ENCODE measurements around the gene MARS1. TPM values are rescaled to one million over a fixed set of nuclear protein-coding genes. Genes with fewer than 3 reads are reported as not detected.
"Not testable (repeated sequence)": the region's sequence is repeated elsewhere in the genome, so short reads cannot be mapped to it uniquely, and the experiment has no call there.

MARS1 gene
- total RNA-seq, 1 donor from 2014 or later, result 290 TPM

DNA sequence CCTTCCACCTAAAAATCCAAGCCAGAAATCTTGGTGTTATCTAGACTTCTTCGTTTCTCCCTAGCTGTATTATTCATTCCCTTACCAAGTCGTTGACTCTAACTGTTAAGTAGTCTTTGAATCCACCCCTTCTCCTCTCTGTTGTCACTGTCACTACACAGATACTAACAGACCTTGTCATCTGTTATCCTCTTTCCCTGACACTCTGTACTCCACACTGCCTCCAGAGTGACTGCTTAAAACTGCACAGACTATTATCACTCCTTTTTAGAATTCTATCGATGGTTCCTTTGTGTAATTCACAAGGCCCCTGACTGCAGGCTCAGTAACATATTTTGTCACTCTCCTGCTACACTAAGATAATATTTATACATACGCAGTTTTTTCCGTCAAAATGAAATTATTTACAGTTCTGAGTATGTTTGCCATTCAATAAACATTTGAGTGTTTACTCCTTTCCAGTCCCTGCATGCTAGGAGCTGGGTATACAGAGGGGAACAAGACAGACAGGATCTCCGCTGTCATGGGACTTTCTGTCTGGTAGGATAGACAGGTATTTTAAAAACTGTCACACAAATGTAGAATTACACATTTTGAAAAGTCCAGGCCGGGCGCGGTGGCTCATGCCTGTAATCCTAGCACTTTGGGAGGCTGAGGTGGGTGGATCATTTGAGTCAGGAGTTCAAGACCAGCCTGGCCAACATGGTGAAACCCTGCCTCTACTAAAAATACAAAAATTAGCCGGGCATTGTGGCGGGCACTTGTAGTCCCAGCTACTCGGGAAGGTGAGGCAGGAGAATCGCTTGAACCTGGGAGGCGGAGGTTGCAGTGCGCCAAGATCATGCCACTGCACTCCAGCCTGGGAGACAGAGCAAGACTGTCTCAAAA is 3.8 kb downstream of the MARS1 start:
- Mint-ChIP-seq H3K27ac (peak overlapping the region; percentile 75), H3K36me3 (ENCODE audit: insufficient read depth) (peaks cover 28% of the 10 kb centered on the region), H3K27me3 (no peaks in the 10 kb centered on the region), H3K4me3 (ENCODE audit: low read depth) (peak overlapping the region; percentile 14), H3K4me1 (ENCODE audit: low read depth) (peaks cover 12% of the 10 kb centered on the region), H3K9me3 (ENCODE audit: low read depth) (peaks cover 2% of the 10 kb centered on the region)
- no peak for DNase-seq (ENCODE audit: low spot score, unreplicated experiment)
- TF ChIP-seq, protein P1, sequence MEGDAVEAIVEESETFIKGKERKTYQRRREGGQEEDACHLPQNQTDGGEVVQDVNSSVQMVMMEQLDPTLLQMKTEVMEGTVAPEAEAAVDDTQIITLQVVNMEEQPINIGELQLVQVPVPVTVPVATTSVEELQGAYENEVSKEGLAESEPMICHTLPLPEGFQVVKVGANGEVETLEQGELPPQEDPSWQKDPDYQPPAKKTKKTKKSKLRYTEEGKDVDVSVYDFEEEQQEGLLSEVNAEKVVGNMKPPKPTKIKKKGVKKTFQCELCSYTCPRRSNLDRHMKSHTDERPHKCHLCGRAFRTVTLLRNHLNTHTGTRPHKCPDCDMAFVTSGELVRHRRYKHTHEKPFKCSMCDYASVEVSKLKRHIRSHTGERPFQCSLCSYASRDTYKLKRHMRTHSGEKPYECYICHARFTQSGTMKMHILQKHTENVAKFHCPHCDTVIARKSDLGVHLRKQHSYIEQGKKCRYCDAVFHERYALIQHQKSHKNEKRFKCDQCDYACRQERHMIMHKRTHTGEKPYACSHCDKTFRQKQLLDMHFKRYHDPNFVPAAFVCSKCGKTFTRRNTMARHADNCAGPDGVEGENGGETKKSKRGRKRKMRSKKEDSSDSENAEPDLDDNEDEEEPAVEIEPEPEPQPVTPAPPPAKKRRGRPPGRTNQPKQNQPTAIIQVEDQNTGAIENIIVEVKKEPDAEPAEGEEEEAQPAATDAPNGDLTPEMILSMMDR (IDR thresholded peaks at IDR 0.05; ENCODE audit: unreplicated experiment), result no peak

- not testable (repeated sequence) for H3K27ac Mint-ChIP-seq; H3K4me3 Mint-ChIP-seq (ENCODE audit: low read depth); H3K9me3 Mint-ChIP-seq (ENCODE audit: low read depth); DNase-seq (ENCODE audit: low spot score, unreplicated experiment); H3K4me1 Mint-ChIP-seq (ENCODE audit: low read depth); H3K27me3 Mint-ChIP-seq
- peaks cover 44% of the 10 kb centered on the region for H3K36me3 Mint-ChIP-seq (ENCODE audit: insufficient read depth)
Measured at GRCh38 chr12:57495051-57495701, 7.3 kb downstream of the MARS1 start.

GRCh38 chr12:57496822-57497221 is 9.0 kb downstream of the MARS1 start:
- H3K36me3 Mint-ChIP-seq (ENCODE audit: insufficient read depth), result peaks cover 48% of the 10 kb centered on the region
- no peaks in the 10 kb centered on the region for H3K27me3 Mint-ChIP-seq
- no peak overlapping the region for H3K27ac Mint-ChIP-seq
- peaks cover 2% of the 10 kb centered on the region for H3K9me3 Mint-ChIP-seq (ENCODE audit: low read depth)
- no peaks in the 10 kb centered on the region for H3K4me1 Mint-ChIP-seq (ENCODE audit: low read depth)
- no peak overlapping the region for H3K4me3 Mint-ChIP-seq (ENCODE audit: low read depth)
- TF ChIP-seq, protein P1 (IDR thresholded peaks at IDR 0.05; ENCODE audit: unreplicated experiment), result no peak
- DNase-seq (ENCODE audit: low spot score, unreplicated experiment), result no peak

GRCh38 chr12:57497223-57498131 is 9.6 kb downstream of the MARS1 start:
- H3K4me3 Mint-ChIP-seq (ENCODE audit: low read depth), result no peak overlapping the region

DNA sequence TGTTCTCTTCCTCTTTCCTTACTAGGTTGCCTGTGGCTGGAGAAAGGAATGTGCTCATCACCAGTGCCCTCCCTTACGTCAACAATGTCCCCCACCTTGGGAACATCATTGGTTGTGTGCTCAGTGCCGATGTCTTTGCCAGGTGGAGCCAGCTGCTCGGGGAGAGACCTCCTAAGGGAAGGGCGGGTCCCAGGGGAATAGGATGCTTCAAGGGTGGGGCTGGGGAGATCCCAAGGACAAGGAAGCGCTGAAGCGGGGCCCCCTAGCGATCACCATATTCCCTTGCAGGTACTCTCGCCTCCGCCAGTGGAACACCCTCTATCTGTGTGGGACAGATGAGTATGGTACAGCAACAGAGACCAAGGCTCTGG is 10.2 kb downstream of the MARS1 start:
- TF ChIP-seq, protein P1 (IDR thresholded peaks at IDR 0.05; ENCODE audit: unreplicated experiment), result no peak
- Mint-ChIP-seq H3K4me1 (ENCODE audit: low read depth) (no peaks in the 10 kb centered on the region), H3K36me3 (ENCODE audit: insufficient read depth) (peaks cover 49% of the 10 kb centered on the region), H3K9me3 (ENCODE audit: low read depth) (no peaks in the 10 kb centered on the region), H3K27ac (no peak overlapping the region), H3K4me3 (ENCODE audit: low read depth) (no peak overlapping the region), H3K27me3 (no peaks in the 10 kb centered on the region)
- no peak for DNase-seq (ENCODE audit: low spot score, unreplicated experiment)

More at GRCh38 chr12:57497223-57498131, 9.6 kb downstream of the MARS1 start:
- H3K36me3 Mint-ChIP-seq (ENCODE audit: insufficient read depth), result peaks cover 51% of the 10 kb centered on the region
- no peak for DNase-seq (ENCODE audit: low spot score, unreplicated experiment)
- TF ChIP-seq, protein P1 (IDR thresholded peaks at IDR 0.05; ENCODE audit: unreplicated experiment), result no peak
- peak overlapping the region; percentile 49 for H3K27ac Mint-ChIP-seq
- no peaks in the 10 kb centered on the region for H3K4me1 Mint-ChIP-seq (ENCODE audit: low read depth)
- H3K9me3 Mint-ChIP-seq (ENCODE audit: low read depth), result peaks cover 2% of the 10 kb centered on the region
- H3K27me3 Mint-ChIP-seq, result no peaks in the 10 kb centered on the region
